GM12864 (cell line): Measurements from ENCODE around the gene DPP7.
"Not testable (repeated sequence)": the region's sequence is repeated elsewhere in the genome, so short reads cannot be mapped to it uniquely, and the experiment has no call there.

Experiments used
- DNase-seq: peaks from one replicate; pipeline ENCODE4 v3.0.0-alpha.2; 2011; ENCODE audit warnings: low read depth
- H3K4me3 ChIP-seq: 2 replicates; pipeline ENCODE4 v1.5.1; 2011; ENCODE audit warnings: mild to moderate bottlenecking, low read depth, low read length, control low read depth
- CTCF ChIP-seq: IDR thresholded peaks from 2 replicates; pipeline ENCODE4 v1.5.1; 2011; ENCODE audit warnings: low read depth, mild to moderate bottlenecking, moderate library complexity, low read length, control low read depth, inconsistent platforms; ENCODE audit errors: missing control alignments

The DPP7 gene

GRCh38 chr9:137136261-137136880, 21.8 kb upstream of the DPP7 start:
- no peak for DNase-seq
- no peak for TF ChIP-seq CTCF
- H3K4me3 ChIP-seq = no peak overlapping the region

GRCh38 chr9:137135154-137135553, 20.6 kb upstream of the DPP7 start:
- not testable (repeated sequence) for DNase-seq

GRCh38 chr9:137134191-137134590, 19.7 kb upstream of the DPP7 start:
- no peak for TF ChIP-seq CTCF
- DNase-seq = no peak

More at GRCh38 chr9:137135154-137135553, 20.6 kb upstream of the DPP7 start:
- H3K4me3 ChIP-seq = not testable (repeated sequence)

GRCh38 chr9:137130176-137130755, 15.7 kb upstream of the DPP7 start:
- DNase-seq = no peak
- TF ChIP-seq CTCF = no peak
- peak overlapping the region; percentile 77 for H3K4me3 ChIP-seq

More at GRCh38 chr9:137134191-137134590, 19.7 kb upstream of the DPP7 start:
- H3K4me3 ChIP-seq = no peak overlapping the region

- peak overlapping the region; percentile 77 for H3K4me3 ChIP-seq
- no peak for TF ChIP-seq CTCF
- DNase-seq = peak; percentile 76
Measured at GRCh38 chr9:137129456-137130175, 15.1 kb upstream of the DPP7 start.

GRCh38 chr9:137128862-137129455, 14.4 kb upstream of the DPP7 start:
- no peak for TF ChIP-seq CTCF
- DNase-seq = no peak
- peak overlapping the region; percentile 77 for H3K4me3 ChIP-seq

GRCh38 chr9:137128158-137128861, 13.8 kb upstream of the DPP7 start:
- no peak for TF ChIP-seq CTCF
- peak overlapping the region; percentile 77 for H3K4me3 ChIP-seq
- DNase-seq = no peak
